Left forelimb (tissue), 1 donor: Measurements from ENCODE around the gene GRID2.
"Not testable (repeated sequence)": the region's sequence is repeated elsewhere in the genome, so short reads cannot be mapped to it uniquely, and the experiment has no call there.

Experiments
- DNase-seq: peaks from one replicate; pipeline ENCODE4 v3.0.0-alpha.2; 2018; ENCODE audit warnings: low spot score

GRID2 gene

DNA sequence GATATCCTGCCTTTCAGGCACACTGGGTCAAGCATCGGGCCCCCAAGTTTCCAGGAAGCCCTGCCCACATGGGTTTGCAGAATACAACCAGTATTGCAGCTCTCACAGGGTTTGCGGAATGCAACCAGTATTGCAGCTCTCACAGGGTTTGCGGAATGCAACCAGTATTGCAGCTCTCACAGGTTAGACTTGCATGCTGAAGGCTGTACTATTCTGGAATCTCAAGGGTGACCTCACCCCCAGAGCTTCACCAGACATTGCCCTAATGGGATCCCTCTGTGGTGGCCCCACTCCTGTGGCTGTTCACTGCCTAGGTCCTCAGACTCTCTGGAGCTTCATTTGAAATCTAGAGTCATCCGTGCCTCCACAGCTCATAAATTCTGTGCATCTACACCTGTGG lies 884.1 kb downstream of the GRID2 start:
- DNase-seq: no peak

DNA sequence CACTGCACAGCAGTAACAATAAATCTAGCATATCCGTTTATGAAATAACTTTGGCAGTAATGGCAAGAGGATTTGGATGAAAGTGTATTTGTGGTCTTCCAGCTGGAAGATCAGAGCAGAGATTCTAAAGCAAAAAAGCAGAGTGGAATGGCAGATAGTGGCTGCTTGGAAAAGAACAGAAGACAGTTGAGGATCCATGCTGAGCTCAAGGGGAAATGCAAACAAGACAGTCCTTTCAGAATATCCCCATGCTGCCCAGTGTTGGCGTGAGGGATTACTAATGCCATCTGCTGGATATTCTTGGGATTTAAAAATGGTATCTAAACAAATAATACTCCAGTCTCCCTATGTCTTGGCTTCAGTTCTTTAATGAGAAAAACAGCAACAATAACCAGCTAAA lies 895.7 kb downstream of the GRID2 start:
- no peak for DNase-seq

DNA sequence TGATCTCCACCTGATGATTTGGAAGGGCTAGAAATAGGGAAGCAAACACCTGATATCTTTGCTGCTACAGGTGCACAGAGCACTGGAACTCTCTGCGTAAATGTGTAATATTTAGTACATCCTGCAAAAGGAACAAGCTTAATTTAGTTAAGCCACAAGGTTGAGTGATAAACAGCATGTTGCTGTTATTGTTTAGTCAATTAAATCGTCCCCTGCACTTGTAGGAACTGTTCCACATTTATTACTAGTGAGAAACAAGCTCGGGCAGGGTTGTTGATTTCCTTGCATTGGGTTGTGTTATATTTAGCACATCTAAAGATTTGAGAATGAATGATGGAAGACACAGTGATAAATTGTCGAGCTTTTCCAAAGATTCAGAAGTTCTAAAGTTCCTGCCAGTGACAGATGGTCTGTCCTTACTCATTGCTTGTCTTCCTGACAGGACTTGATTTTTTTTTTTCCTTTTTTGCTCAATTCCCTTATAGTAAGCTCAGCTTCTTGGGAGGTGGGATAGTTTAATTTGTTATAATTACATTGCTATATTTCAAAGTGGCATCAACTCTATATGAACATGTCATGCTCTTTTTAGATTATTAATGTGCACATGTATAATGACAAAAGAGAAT lies 897.8 kb downstream of the GRID2 start:
- no peak for DNase-seq

DNA sequence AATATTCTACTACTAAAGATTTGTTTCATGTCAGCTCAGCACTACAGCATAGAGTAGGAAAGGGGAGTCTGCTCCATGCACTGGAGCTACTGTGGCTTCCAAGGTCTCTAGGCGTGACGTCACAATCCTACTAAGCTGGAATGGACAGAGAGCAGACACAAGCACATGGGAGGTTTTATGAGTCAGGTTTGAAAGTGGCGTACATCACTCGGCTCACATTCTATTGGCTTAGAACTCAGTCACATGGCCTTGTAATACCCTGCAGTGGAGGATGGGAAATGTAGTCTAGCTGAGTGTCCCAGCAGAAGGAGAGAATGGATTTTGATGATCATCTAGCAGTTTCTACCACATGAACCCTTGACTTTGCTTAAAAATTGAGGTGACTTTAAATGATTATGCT lies 899.9 kb downstream of the GRID2 start:
- DNase-seq: no peak

DNA sequence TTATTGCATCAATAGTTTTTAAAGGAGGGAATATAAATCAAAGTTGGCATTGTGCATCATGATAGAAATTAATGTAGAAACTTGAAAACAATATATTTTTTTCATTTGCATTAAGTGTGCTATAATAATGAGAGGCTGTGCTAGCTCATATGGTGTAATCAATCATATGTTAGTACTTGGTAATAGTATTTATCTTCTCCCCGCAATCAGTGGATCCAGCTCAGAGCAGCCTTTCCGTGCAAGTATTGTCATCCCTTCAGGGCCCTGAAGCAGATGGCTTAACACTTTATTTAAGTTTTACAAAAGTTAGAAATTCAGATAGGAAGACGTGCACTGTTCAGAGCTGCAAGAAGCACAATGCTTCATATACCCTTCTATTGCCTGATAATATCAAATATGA lies 908.5 kb downstream of the GRID2 start:
- no peak for DNase-seq

DNA sequence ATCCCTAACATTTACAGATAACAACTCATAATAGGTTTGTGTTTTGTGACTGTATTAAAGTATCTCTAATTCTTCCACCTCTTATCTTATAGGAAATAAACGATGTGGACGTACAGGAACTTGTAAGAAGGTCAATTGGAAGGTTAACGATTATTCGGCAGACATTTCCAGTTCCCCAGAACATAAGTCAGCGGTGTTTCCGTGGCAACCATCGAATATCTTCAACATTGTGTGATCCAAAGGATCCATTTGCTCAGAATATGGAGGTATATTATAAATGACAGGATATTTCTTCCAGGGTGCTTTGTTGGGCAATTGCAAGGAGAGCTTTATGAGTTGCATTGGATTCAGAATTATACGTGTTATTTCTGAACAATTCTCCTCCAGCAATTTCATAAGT lies 912.9 kb downstream of the GRID2 start:
- no peak for DNase-seq

DNA sequence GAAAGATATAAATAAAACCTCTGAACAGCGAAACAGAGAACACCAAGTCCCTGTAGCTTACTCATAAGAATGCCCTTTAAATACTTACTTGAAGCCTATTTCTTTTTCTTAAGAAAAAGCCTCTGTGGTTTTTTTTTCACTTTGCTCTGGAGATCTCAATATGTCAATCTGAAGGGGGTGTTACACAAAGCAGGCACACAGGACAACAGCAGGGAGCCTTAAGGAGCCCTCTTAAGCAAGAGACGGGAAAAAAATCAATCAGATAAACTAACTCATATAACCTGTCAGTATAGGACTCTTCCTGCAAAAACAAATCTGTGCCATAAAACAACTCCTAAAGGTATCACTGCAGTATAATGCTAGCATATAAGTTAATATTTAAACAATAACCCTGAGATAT lies 913.7 kb downstream of the GRID2 start:
- DNase-seq: no peak

DNA sequence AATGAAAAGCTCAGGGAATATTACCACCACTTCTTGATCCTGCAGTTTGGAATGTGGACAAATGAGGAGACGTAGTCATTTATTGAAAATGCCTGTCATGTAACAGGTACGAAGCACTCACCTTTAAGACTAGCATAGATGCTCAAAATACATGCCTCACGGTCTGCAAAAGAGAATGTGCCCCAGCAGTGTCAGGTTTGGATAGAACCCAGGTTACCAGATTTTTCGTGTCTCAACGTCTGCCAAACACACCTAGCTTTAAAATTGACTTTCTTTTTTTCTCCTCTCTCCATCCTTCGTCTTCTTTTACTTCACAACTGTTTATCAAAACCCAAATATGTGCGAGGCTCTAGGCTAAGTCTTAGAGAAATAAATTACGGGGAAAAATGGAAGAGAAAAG lies 918.0 kb downstream of the GRID2 start:
- DNase-seq: no peak

DNA sequence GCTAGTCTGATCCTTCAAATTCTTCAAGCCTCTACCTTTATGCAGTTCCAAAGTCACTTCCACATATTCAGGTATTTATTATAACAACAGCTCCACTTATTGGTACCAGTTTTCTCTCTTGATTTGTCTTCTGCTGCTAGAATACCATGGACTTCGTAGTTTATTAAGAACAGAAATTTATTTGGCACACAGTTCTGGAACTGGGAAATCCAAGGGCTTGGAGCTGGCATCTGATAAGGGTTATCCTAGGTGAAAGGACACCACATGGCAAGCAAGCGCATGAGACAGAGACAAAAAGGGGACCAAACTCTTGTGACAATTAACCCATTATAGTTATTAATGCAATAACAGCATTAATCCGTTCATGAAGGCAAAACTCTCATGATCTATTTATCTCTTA lies 924.3 kb downstream of the GRID2 start:
- no peak for DNase-seq

DNA sequence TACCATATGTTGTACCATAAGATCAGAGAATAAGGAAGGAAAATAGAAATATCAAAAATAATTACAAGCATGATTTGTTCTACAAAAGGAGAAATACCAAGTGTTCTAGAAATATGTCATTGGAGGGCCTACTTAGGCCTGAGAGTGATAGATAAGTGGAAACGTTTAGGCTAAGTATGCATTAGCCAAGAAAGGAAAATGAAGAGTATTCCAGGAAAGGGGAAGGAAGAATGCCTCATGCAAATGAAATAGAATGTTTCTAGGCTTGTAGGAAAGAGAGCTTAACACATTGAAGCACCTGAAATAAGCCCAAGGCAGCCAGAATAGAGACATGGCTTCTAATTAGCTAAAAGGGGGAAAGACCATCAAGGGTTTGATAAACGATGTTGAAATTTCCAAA lies 929.1 kb downstream of the GRID2 start:
- no peak for DNase-seq

DNA sequence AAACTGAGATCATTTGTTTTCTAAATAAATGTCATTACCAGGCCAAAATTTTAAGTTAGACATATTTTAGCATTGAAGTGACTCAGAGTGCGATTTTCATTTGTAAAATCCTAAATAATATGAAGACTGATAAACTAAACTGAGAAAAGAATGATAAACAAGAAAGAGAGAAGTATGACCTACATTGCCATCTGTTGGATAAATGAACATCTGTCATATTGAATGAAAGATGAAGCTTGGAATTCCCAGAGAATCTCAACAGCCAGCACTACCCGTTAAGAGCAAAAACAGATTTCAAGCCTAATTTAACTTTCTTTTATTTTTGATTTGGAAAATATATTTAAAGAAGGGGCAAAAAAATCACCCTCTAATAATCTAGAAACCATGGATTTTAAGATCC lies 933.8 kb downstream of the GRID2 start:
- DNase-seq: no peak

DNA sequence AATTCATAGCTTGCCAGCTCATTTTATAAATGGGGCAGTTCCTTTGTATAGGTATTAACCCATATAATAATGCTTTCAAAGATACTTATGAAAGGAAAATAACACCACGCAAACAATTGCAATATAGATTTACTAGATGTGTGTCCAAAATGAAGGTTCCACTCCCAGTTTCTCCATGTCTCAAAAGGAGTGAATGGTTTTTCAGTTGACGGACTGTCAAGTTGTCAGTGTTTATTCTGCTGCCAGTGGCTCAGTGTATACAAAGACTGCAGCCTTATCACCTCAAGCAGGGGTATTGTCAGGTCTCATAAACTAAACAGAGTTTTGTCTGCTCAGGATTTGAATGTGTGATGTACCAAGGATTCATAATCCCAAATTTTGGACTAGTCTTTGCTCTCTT lies 939.5 kb downstream of the GRID2 start:
- no peak for DNase-seq

DNA sequence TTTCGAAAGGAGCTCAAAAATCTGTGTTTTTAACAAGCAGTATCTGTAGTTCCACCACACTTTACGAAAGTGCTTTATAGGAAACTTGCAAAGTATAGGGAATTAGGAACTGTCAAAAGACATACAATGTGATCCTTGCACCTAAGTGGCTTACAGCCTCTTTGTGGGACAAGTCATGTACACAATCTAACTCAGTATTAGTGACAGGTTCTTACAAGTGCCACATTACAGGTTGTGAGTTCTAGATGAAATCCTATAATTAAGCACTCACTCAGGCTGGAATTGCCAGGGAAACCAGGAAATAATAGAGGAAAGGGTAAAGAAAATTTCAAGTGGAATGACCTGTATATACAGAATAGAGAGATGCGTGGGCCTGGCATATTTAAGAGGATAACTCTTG lies 957.4 kb downstream of the GRID2 start:
- no peak for DNase-seq

DNA sequence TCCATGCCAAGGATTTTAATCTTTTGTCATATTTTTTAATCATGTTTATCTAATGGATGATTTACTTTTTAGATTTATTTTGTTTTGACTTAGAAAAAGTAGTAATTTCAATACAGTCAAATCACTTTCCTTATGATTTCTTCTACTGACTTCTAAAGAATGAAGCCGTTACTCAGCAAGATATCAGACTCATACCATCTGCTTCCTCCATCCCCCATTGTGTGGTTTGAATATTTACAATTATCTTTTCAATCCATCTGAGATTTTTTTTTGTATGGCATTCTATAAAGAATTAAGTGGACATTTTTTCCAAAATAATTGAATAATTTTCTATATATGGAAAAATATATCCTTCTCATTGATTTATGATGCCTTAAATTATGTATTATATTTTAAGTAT lies 959.4 kb downstream of the GRID2 start:
- DNase-seq: no peak

DNA sequence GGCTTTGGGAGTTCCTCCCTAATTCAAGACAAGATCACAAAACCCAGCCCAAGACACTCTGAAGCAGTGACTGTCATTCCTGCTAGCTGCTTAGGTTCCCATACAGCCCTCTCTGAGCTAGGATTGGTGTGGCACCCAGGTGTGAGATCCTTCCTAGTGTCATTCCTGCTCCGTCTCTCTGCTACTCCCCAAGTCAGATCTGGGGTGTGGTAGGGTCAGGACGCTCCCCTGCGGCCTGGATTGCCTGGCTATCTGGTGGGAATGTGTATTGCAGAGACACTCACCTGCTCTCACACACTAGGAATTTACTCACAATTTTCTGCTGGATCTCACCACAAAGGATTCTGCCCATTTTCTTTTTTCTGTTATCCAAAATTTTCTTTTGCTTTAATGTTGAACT lies 964.0 kb downstream of the GRID2 start:
- no peak for DNase-seq

DNA sequence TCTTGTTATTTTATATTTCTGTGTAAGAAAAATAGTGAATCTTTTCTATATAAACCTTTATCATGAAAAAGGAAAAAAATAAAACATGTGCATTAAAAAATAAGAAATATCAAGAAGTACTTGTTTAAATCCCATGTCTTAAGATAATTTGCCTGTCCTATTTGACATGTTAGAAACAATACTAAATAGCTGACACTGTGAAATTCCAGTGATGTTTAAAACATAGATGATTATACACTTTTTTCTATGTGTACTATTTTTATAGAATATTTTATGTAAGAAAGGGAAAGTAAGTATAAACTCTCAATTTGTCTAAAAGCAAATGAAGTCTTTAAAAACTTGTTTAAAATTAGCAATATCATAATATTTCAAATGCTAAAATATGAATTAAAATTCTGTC lies 981.6 kb downstream of the GRID2 start:
- no peak for DNase-seq

DNA sequence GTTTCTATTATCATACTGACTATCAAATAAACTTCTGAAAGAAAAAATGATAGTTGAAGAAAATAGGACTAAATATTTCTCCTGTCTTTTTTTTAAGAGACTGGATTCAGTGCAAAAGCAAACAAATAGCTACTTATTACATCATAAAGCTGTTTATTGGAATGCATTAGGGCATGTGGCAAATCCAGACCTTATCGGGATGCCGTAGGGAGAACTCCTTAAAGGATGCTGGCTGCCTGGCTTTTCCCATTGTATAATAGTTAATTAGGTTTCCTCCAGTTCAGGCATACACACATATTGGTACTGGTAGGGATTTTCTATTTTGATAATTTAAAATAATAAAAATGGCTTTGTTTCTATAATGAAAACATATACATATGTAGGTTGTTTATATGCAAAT lies 985.5 kb downstream of the GRID2 start:
- no peak for DNase-seq

DNA sequence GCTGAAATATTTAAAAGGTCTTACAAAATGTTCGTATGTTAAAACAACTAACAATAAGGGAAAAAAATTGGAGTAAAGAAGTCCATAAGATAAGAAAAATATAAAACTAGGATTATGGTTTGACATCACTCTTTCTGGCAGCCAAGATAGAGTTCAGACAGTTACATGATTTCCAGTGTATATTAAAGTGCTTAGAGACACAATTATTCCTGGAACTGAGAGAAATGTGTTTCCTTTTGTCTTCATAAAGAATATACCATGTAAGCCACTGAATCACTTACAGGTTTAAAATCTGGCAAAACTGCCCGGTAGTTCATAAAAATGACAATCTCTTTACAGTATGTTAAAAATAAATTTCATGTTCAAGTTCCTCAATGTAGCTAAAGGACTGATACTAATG lies 986.1 kb downstream of the GRID2 start:
- no peak for DNase-seq

DNA sequence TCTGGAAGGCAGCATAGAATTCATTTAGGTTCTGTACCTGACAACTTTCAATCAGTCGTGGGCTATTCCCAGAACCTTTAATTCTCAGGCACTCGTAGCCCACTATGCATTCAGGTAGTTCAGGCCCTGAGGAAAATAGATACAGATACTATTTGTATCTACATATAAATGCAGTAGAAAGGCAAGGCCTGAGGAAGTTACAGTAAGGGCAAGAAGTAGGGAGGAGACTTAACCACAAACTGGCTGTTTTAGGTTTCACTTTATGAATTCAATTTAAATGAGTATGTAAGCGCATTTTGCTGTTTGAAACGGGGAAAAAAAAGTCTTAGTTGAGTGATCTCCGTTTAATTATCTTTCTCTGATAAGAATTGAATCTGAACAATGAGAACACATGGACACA lies 995.4 kb downstream of the GRID2 start:
- DNase-seq: no peak

DNA sequence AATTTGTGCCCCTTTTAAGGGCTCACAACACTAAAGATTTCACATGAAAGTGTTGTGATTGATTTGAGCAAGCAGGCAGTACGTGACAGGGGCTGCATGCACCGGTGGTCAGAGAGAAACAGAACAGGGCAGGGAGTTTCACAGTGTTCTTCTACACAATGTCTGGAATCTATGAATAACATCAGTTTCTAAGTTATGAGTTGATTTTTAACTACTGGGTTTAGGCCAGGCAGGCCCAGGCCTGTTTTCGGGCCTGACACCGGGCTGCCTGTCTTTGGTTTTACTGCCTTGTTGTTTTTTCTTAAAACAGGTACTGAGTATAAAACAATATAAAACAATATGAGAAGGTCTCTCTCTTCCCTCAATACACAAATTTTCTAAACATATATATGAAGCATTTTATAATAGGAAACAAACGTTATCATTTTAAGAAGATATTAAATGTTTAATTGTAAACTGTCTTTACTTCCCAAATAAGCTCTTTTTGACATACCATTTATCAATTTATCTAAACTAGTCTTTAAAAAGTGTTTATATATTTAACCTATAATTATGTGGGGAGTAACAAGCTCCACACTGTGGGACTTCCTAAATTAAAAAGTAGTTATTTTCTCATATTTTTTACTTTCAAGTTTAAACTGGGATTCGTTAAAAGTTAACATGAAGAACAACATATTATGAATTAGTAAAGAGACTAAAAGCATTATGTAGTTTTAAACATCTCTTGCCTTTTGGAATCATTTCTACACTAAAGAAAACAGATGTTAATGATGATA lies 997.2 kb downstream of the GRID2 start:
- DNase-seq: not testable (repeated sequence)

DNA sequence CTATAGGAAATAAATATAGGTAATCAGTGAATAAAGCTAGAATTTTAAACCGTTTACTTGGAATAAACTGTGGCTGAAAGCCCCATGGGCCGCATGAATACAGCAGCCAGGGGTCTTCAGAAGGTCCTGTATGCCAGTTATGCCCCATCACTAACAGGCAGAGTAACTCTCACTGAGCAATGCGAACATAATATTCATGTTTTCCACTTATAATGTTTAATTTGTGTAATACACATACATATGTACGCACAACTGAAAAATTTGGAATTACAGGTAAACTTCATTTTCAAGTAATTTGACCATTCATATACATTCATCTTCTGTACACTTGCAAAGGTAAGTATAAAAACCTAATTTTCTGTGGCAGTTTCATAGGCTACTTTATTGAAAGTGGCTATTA lies 998.5 kb downstream of the GRID2 start:
- DNase-seq: no peak

DNA sequence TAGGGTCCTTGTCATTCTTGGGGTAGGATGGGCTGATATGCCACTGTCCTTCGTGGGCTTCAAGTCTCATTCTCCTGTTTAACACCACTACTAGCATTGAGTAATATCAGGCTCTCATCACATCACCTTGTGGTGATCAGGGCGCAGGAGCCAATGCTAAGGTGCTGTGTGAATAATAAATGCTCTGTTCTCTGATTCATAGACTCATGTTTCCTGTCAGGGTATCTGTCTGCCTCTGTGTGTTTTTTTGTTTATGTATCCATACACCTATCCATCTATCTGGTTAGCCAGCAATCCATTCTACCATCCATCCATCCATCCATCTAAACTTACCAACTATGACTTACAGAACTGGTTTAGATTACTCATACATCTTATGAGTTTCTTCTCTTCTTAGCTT lies 999.7 kb downstream of the GRID2 start:
- no peak for DNase-seq

DNA sequence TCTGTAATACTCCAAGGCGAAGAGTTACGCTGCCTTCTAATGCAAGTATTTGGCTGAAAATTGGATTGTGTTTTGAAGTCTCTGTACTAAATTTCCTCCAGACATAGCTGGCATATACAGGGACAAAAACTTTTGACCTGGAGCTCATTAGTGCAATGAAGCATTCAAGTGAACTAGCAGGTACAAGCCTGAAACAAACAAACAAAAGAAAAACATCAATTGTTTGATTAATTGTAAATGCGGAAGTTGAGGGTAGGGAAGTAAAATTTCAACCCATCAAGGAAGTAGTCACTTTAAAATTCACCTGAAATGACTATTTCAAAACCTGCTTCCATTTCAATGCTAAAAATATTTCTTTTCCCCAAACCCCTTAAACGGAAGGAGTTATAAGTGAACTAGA lies 1008.5 kb downstream of the GRID2 start:
- no peak for DNase-seq

DNA sequence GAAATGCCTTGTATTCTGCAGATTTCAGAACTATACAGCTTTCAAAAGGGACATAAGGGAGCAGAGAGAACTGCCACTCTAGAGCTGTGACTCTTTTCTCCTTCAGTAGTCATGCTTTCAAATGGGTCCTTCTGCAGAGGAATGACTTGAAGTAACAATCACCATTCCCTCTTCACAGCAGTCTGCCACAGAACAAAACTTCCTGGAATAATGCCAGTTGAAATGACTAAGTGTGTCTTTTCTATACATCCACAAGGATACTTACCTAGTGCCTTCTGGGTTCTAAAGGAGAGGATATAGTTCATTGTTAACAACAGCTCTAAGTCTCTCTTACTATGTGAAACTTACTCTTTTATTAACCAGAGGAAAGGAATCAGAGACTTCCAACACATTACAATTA lies 1009.4 kb downstream of the GRID2 start:
- no peak for DNase-seq
